ENCODE data around the gene DHRS3.
"Not testable (repeated sequence)": the region's sequence is repeated elsewhere in the genome, so short reads cannot be mapped to it uniquely, and the experiment has no call there.

DHRS3 gene, protein sequence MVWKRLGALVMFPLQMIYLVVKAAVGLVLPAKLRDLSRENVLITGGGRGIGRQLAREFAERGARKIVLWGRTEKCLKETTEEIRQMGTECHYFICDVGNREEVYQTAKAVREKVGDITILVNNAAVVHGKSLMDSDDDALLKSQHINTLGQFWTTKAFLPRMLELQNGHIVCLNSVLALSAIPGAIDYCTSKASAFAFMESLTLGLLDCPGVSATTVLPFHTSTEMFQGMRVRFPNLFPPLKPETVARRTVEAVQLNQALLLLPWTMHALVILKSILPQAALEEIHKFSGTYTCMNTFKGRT

DNA sequence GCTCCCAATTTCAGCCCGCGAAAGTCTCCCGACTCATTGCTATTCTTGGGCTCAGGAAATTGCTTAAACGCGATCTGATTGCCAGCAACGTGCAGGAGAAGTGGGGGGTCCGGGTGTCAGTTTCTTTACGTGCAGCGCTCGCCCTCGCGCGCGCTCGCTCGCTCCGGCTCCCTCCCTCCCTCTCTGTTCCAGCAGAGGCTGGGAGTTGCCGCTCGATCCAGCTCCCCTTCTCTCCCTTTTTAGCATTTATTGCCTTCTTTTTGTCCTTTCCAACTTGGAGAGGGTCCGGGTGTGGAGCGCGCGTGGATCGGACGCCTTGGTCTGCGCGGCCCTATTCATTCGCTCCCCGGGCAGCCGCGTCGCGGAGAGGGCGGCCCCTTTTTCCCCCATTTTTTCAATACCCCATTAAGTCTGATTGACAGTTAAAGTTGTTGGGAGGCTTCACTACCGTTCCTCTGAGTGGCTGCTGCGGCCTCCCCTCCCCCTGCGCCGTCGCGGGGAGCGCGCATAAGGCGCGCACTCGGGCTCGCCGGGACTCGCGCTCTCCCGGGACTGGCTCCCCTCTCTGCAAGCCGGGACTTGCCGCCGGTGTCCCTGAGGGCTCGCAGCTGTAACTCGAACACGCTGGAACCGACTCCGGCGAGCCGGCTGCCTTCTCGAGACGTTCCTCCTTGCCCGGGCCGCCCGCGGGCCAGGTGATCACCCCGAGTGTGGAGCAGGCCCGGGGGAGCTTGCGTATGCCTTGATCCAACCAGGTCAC is at the start of gene DHRS3:
DHRS3 (minus strand) TSS at position 310 of the 760 bp plus-strand sequence. CDS start 862 bp downstream, outside the sequence.
- FAIRE-seq, result no peak

GRCh38 chr1:12666141-12666735 is 48.2 kb upstream of the DHRS3 start:
- no peak for FAIRE-seq

DNA sequence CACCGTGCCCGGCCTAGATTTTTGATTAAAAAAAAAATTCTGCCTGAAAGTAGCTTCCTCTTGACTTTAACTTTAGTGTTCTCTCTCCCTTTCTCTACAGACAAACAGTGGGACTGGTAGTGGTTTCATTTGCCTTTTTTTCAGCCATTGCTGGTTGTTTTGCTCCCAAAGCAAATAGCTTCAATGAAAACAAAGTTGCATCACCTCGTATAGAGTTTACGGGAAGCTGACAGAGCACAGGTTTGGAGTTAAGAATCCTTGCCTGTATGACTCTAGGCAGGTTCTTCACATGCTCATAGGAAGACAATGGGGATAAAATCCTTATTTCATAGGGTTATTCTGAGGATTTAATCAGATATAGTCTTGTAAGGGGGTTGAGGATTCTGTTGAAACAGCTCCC is 47.5 kb upstream of the DHRS3 start:
- no peak for FAIRE-seq

- no peak for FAIRE-seq
Measured at GRCh38 chr1:12662556-12662955, 44.5 kb upstream of the DHRS3 start.

- FAIRE-seq, result no peak
Measured at GRCh38 chr1:12661606-12662219, 43.7 kb upstream of the DHRS3 start.

DNA sequence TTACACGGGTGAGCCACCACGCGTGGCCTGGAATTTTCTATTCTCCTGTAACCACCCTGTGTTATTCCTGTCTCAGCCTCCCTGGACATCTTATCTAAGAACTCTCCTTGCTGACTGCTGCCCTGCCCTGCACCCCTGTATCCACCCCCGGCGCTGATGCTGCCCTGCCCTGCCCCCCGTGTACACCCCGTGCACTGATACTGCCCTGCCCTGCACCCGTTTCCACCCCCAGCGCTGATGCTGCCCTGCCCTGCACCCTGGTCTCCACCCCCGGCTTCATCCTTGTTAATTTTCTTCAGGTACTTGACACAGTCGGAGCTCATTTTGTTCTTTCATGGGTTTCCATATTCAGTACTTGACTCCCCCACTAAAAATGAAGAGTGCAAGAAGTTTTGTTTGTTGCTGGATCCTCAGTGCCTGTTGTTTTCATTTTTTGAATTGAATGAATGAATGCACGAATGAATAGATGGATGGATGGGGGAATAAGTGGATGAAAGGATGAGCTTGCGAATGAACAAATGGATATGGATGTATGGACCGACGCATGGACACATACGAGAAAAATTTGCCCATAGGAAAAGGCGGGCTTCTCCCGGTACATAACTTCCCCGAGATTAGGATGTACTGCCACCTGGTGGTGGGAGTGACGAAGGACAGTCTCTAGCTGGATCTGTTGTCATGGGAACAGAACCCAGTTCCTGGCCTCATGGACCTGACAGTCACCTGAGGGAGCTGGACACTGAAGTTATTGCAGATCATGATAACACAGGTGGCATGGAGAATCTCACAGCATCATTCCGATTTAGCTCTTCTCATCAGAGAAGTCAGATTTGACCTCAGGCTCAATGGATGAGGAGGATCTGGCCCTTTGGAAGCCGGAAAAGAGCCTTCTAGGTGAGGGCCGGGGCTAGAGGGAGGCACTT is 40.8 kb upstream of the DHRS3 start:
- no peak for FAIRE-seq

- not testable (repeated sequence) for FAIRE-seq
Measured at GRCh38 chr1:12657885-12658512, 40.0 kb upstream of the DHRS3 start.

DNA sequence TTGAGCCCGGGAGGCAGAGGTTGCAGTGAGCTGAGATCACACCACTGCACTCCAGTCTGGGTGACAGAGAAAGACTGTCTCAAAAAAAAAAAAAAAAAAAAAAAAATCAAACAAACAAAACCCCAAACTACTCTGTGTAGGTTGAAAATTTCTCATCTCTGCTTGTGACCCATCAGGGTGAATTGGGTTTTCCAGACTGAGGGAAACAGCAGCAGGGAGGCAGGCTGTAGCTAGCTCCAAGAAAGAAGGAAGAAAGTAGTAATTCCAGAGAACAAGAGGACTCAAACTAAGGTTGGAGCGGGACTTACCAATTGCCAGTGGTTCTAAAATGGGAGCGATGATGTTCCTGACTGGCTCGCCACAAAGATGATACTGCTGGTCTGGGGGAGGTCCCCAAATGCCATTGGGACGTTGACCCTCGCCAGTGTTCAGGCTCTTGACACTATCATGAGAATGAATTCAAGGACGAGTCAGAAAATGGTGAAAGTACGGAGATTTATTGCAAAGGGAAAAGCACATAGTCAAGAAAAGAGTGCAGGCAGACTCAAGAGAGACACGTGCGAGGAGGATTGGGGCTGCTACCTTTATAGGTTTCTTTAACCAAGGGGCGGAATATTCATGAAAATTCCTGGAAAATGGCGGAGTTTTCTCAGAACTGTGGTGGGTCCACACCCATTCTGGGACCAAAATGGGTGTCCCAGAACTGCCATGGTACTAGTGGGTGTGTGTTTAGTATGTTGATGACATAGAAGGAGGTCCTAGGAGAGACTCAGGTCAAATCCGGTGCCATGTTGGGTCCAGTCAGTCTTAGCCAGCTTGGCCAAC is 39.3 kb upstream of the DHRS3 start:
- no peak for FAIRE-seq

- FAIRE-seq, result no peak
Measured at GRCh38 chr1:12656575-12656974, 38.6 kb upstream of the DHRS3 start.

GRCh38 chr1:12654657-12655056 is 36.6 kb upstream of the DHRS3 start:
- no peak for FAIRE-seq

DNA sequence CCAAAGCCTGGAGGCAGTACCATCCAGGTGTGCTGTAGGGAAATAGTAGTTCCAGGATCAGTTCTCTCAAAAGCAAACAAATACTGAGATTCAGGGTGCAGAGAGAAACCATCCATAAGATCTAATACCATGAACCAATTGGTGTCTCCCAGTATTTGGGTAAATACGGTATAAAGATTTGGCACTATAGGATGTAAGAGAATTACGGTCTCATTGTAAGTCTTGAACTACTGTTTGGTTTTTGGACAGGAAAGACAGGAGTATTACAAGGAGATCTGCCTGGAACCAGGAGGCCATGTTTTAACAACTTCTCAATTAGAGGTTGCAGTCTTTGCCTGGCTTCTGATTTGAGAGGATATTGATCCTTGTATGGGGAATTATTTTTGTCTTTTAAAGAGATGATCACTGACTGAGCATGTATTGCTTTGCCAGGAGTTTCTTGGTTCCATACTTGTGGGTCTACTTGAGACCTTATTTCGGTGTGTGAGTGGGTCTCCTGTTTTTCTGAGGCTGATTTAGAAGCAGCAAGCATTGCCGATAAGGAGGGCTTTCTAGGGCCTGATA is 36.1 kb upstream of the DHRS3 start:
- no peak for FAIRE-seq

DNA sequence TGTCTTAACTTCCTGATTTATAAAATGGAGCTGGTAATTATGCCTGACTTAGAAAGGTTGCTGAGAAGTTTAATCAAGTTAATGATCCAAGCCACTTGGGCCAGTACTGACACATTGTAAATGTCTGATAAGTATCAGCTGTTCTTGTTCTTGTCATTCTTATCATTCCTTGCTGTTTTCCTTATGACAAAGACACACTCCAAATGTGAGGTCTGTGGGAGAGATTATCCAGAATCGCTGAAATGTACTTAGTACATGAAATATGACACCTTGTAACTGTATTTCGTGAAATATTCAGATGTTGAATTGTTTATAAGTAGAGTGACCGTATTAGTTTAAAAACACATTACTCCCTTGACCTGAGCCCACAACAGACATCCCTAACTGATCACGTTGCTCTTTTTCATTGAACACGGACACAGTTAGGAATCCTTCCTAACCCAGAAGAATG is 32.0 kb upstream of the DHRS3 start:
- FAIRE-seq, result no peak

- no peak for FAIRE-seq
Measured at GRCh38 chr1:12648741-12649140, 30.7 kb upstream of the DHRS3 start.

DNA sequence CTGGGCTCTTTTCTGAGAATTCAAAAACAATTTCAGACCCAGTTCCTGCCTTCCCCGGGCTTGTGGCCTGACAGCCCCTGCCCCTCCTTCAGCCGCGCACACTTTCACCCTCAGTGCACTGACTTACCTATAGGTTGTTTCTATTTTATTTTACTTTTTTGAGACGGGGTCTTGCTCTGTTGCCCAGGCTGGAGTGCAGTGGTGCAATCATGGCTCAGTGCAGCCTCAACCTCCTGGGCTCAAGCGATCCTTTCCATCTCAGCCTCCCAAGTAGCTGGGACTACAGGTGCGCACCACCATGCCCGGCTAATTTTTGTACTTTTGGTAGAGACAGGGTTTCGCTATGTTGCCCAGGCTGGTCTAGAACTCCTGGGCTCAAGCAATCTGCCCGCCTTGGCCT is 27.4 kb upstream of the DHRS3 start:
- not testable (repeated sequence) for FAIRE-seq

GRCh38 chr1:12644829-12645228 is 26.8 kb upstream of the DHRS3 start:
- FAIRE-seq, result no peak

DNA sequence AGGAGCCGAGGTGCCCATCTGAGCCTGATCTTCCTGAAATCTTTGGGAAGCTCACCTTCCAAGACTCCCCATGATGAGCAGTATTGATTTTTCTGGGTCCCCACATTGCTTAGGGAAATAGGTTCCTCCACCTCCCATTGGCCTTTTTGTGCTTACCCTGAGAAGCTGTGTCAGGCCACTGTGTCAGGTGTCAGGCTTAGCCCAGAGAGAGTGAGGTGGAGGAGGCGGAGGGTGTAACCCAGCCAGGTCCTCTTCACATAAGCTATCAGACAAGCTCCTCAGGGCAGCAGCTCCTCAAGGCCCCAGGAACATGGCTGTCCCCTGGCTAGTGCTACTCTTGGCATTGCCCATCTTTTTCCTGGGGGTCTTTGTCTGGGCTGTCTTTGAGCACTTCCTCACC is 26.2 kb upstream of the DHRS3 start:
- FAIRE-seq, result no peak

DNA sequence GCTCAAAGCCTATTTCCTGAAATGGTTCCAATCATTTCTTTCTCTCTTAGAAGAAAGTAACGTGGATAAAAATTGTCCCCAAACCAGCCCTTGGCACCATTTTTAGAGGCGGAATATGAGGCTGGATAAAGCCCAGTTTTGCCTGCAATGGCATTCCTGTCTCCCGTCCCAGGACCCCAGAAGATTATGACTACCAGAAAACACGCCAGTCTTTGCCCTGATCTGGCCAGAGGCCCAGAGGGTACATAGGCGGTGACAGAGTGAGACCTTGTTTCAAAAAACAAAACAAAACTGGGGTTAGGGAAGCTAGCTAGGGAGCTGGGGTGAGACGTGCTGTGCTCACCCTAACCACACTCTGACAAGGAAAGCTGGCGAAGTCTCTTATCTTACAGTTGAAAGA is 25.8 kb upstream of the DHRS3 start, which contains the start of gene AADACL4:
AADACL4 (plus strand) TSS at position 301 of the 400 bp plus-strand sequence. CDS start 462 bp downstream, outside the sequence.
- no peak for FAIRE-seq

DNA sequence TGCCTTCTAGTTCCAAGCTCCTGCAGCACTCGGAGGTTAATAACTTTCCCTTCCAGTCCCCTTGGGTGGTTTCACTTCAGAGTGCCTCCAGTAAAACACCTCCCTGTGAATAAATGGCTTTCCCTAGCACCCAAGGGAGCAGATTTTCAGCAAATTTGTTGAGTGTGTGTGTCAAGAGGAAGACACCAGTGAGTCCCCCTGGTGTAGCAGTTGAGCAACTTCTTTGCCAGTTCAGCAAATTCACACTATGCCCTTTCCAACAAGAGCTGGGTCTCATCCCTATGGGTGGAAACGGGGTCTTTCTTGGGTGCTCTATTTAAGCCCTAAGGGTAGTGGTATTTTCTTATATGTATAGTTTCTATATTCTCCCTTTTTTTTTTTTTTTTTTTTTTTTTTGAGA is 25.1 kb upstream of the DHRS3 start:
- no peak for FAIRE-seq

- no peak for FAIRE-seq
Measured at GRCh38 chr1:12640958-12641272, 22.9 kb upstream of the DHRS3 start.

- FAIRE-seq, result no peak
Measured at GRCh38 chr1:12640237-12640957, 22.4 kb upstream of the DHRS3 start.

Measured in islet of Langerhans (tissue), 1 donor.